RWPE2 (cell line): ENCODE results near the gene KIF26B.
"Not testable (repeated sequence)": the region's sequence is repeated elsewhere in the genome, so short reads cannot be mapped to it uniquely, and the experiment has no call there.

Experiments
- ATAC-seq: fragments of 200-7000 bp; cut with Tn5 transposase; 3 replicates; pipeline ENCODE4 v1.9.1; 2021; ENCODE audit warnings: low read depth
- DNase-seq: peaks from one replicate; pipeline ENCODE4 v3.0.0-alpha.2; 2020; ENCODE audit warnings: low spot score
- H3K27ac ChIP-seq: fragments of 450-650 bp; 2 replicates; pipeline ENCODE4 v1.5.1; 2017; ENCODE audit warnings: mild to moderate bottlenecking; ENCODE audit not compliant: poor library complexity, severe bottlenecking
- H3K27me3 ChIP-seq: fragments of 250-450 bp; sonication (Bioruptor Pico); 2 replicates; pipeline ENCODE4 v1.5.1; 2021; ENCODE audit warnings: mild to moderate bottlenecking, moderate library complexity; ENCODE audit not compliant: insufficient read depth, poor library complexity, severe bottlenecking
- H3K36me3 ChIP-seq: fragments of 250-450 bp; sonication (Bioruptor Pico); 2 replicates; pipeline ENCODE4 v1.5.1; 2020; ENCODE audit warnings: low read depth, mild to moderate bottlenecking, moderate library complexity
- H3K4me1 ChIP-seq: fragments of 250-450 bp; sonication (Bioruptor Pico); 2 replicates; pipeline ENCODE4 v1.5.1; 2021; ENCODE audit warnings: mild to moderate bottlenecking, moderate library complexity; ENCODE audit not compliant: insufficient read depth, poor library complexity, severe bottlenecking
- H3K4me3 ChIP-seq: fragments of 250-450 bp; sonication (Bioruptor Pico); 2 replicates; pipeline ENCODE4 v1.5.1; 2021; ENCODE audit warnings: mild to moderate bottlenecking, moderate library complexity; ENCODE audit not compliant: severe bottlenecking
- H3K9me3 ChIP-seq: fragments of 250-450 bp; sonication (Bioruptor Pico); 2 replicates; pipeline ENCODE4 v1.5.1; 2021; ENCODE audit warnings: mild to moderate bottlenecking, moderate library complexity; ENCODE audit not compliant: severe bottlenecking
- CTCF ChIP-seq: fragments of 450-650 bp; IDR thresholded peaks from one replicate; pipeline ENCODE4 v1.5.1; 2017; ENCODE audit warnings: mild to moderate bottlenecking, moderate library complexity; ENCODE audit not compliant: poor library complexity, severe bottlenecking

KIF26B gene

GRCh38 chr1:245353411-245353810 lies 198.6 kb downstream of the KIF26B start:
- Histone ChIP-seq H3K4me3 (no peak overlapping the region), H3K36me3 (no peaks in the 10 kb centered on the region), H3K27me3 (no peaks in the 10 kb centered on the region), H3K27ac (no peak overlapping the region), H3K9me3 (no peaks in the 10 kb centered on the region), H3K4me1 (no peaks in the 10 kb centered on the region)
- DNase-seq (no peak), ATAC-seq (no peak)
- TF ChIP-seq CTCF, result no peak

GRCh38 chr1:245353915-245354775 lies 199.4 kb downstream of the KIF26B start:
- no peak for DNase-seq
- Histone ChIP-seq H3K4me3 (no peak overlapping the region), H3K36me3 (no peaks in the 10 kb centered on the region), H3K9me3 (no peaks in the 10 kb centered on the region), H3K27me3 (no peaks in the 10 kb centered on the region), H3K27ac (no peak overlapping the region), H3K4me1 (no peaks in the 10 kb centered on the region)
- no peak for ATAC-seq
- no peak for TF ChIP-seq CTCF

- not testable (repeated sequence) for H3K4me1 ChIP-seq, H3K27me3 ChIP-seq, H3K36me3 ChIP-seq, DNase-seq, ATAC-seq, H3K9me3 ChIP-seq, H3K27ac ChIP-seq, H3K4me3 ChIP-seq
Measured at GRCh38 chr1:245355851-245356630, 201.3 kb downstream of the KIF26B start.

- no peak for ATAC-seq
- Histone ChIP-seq H3K4me3 (no peak overlapping the region), H3K36me3 (no peaks in the 10 kb centered on the region), H3K27me3 (no peaks in the 10 kb centered on the region), H3K9me3 (no peaks in the 10 kb centered on the region), H3K4me1 (no peaks in the 10 kb centered on the region), H3K27ac (no peak overlapping the region)
- DNase-seq, result no peak
- TF ChIP-seq CTCF, result no peak
Measured at GRCh38 chr1:245356891-245357585, 202.3 kb downstream of the KIF26B start.

- not testable (repeated sequence) for H3K9me3 ChIP-seq, DNase-seq, H3K4me3 ChIP-seq, ATAC-seq, H3K4me1 ChIP-seq, H3K27me3 ChIP-seq, H3K27ac ChIP-seq, H3K36me3 ChIP-seq
Measured at GRCh38 chr1:245359101-245359680, 204.4 kb downstream of the KIF26B start.
